H1 (cell line): ENCODE measurements around the gene AHR. TPM values are rescaled to one million over a fixed set of nuclear protein-coding genes. Genes with fewer than 3 reads are reported as not detected.

Source experiments
- BCL11A ChIP-seq, 2 experiments: IDR thresholded peaks; one replicate each; pipeline ENCODE4 v1.6.1; 2011; ENCODE audit warnings: low read depth in 2 of 2, low read length in 2 of 2, mild to moderate bottlenecking in 2 of 2
- CTBP2 ChIP-seq: IDR thresholded peaks from 2 replicates; pipeline ENCODE4 v1.7.0; 2011; ENCODE audit warnings: borderline replicate concordance, mild to moderate bottlenecking, moderate library complexity, mixed read lengths, low read length; ENCODE audit not compliant: insufficient read depth, insufficient read length
- HDAC2 ChIP-seq, 2 experiments: fragments of 300-600 bp in 1 of 2; sonication (generic) in 1 of 2; IDR thresholded peaks; 2 replicates each; pipeline ENCODE4 v1.6.1; 2011 to 2012; ENCODE audit warnings: low read depth in 2 of 2, low read length in 2 of 2, mild to moderate bottlenecking in 2 of 2, moderate library complexity in 2 of 2, borderline replicate concordance in 1 of 2, inconsistent platforms in 1 of 2
- JUN ChIP-seq: IDR thresholded peaks from 2 replicates; pipeline ENCODE4 v1.6.1; 2011; ENCODE audit warnings: low read depth, mild to moderate bottlenecking, improper control_type of control experiment, low read length
- polyA plus RNA-seq, 7 experiments: library from polyadenylated mRNA; depleted of rRNA in 3 of 7; stranded (reverse) in 5 of 7; unstranded in 2 of 7; fragments of >200 nt in 5 of 7; fragments of 200-250 nt in 2 of 7; gene quantifications; 1 replicate in 5 of 7; 2 replicates in 1 of 7; 4 replicates in 1 of 7; pipeline versions ENCODE4 v1.2.1 to v1.2.3, GENCODE V29; 2011 to 2013; ENCODE audit warnings: missing spikeins in 2 of 7, mixed read lengths in 2 of 7
- total RNA-seq: library from RNA; stranded (reverse); fragmentation: NEBNext Ultra II Directional; extraction: Animal tissue kit (Norgen Biotek cat#: 25700); gene quantifications from 2 replicates; pipeline ENCODE4 v1.2.1, GENCODE V29; 2021
- TF ChIP-seq, protein P1 (sequence below): fragments of 300-600 bp; sonication (generic); IDR thresholded peaks from 2 replicates; pipeline ENCODE4 v1.7.1; 2012; ENCODE audit warnings: low read length, moderate library complexity, mild to moderate bottlenecking, inconsistent platforms; ENCODE audit not compliant: insufficient replicate concordance

AHR gene
- total and polyA plus RNA-seq, 2 of the 8 experiments (the other 6 are each of a cell fraction or from before 2014, with no cell fraction given), result 1.4 to 9.7 TPM

GRCh38 chr7:17385612-17386011, 87.2 kb downstream of the AHR start (continued):
- TF ChIP-seq, protein P1, sequence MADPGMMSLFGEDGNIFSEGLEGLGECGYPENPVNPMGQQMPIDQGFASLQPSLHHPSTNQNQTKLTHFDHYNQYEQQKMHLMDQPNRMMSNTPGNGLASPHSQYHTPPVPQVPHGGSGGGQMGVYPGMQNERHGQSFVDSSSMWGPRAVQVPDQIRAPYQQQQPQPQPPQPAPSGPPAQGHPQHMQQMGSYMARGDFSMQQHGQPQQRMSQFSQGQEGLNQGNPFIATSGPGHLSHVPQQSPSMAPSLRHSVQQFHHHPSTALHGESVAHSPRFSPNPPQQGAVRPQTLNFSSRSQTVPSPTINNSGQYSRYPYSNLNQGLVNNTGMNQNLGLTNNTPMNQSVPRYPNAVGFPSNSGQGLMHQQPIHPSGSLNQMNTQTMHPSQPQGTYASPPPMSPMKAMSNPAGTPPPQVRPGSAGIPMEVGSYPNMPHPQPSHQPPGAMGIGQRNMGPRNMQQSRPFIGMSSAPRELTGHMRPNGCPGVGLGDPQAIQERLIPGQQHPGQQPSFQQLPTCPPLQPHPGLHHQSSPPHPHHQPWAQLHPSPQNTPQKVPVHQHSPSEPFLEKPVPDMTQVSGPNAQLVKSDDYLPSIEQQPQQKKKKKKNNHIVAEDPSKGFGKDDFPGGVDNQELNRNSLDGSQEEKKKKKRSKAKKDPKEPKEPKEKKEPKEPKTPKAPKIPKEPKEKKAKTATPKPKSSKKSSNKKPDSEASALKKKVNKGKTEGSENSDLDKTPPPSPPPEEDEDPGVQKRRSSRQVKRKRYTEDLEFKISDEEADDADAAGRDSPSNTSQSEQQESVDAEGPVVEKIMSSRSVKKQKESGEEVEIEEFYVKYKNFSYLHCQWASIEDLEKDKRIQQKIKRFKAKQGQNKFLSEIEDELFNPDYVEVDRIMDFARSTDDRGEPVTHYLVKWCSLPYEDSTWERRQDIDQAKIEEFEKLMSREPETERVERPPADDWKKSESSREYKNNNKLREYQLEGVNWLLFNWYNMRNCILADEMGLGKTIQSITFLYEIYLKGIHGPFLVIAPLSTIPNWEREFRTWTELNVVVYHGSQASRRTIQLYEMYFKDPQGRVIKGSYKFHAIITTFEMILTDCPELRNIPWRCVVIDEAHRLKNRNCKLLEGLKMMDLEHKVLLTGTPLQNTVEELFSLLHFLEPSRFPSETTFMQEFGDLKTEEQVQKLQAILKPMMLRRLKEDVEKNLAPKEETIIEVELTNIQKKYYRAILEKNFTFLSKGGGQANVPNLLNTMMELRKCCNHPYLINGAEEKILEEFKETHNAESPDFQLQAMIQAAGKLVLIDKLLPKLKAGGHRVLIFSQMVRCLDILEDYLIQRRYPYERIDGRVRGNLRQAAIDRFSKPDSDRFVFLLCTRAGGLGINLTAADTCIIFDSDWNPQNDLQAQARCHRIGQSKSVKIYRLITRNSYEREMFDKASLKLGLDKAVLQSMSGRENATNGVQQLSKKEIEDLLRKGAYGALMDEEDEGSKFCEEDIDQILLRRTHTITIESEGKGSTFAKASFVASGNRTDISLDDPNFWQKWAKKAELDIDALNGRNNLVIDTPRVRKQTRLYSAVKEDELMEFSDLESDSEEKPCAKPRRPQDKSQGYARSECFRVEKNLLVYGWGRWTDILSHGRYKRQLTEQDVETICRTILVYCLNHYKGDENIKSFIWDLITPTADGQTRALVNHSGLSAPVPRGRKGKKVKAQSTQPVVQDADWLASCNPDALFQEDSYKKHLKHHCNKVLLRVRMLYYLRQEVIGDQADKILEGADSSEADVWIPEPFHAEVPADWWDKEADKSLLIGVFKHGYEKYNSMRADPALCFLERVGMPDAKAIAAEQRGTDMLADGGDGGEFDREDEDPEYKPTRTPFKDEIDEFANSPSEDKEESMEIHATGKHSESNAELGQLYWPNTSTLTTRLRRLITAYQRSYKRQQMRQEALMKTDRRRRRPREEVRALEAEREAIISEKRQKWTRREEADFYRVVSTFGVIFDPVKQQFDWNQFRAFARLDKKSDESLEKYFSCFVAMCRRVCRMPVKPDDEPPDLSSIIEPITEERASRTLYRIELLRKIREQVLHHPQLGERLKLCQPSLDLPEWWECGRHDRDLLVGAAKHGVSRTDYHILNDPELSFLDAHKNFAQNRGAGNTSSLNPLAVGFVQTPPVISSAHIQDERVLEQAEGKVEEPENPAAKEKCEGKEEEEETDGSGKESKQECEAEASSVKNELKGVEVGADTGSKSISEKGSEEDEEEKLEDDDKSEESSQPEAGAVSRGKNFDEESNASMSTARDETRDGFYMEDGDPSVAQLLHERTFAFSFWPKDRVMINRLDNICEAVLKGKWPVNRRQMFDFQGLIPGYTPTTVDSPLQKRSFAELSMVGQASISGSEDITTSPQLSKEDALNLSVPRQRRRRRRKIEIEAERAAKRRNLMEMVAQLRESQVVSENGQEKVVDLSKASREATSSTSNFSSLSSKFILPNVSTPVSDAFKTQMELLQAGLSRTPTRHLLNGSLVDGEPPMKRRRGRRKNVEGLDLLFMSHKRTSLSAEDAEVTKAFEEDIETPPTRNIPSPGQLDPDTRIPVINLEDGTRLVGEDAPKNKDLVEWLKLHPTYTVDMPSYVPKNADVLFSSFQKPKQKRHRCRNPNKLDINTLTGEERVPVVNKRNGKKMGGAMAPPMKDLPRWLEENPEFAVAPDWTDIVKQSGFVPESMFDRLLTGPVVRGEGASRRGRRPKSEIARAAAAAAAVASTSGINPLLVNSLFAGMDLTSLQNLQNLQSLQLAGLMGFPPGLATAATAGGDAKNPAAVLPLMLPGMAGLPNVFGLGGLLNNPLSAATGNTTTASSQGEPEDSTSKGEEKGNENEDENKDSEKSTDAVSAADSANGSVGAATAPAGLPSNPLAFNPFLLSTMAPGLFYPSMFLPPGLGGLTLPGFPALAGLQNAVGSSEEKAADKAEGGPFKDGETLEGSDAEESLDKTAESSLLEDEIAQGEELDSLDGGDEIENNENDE, result no peak
- TF ChIP-seq CTBP2 (no peak), HDAC2 (IDR thresholded peaks at IDR 0.05; ENCODE audit: borderline replicate concordance in 1 of 2, low read depth in 2 of 2, low read length in 2 of 2) (no peak), JUN (no peak), BCL11A (IDR thresholded peaks at IDR 0.05; ENCODE audit: low read depth in 2 of 2, low read length in 2 of 2) (no peak)
- TF ChIP-seq, all 59 proteins: peak for 0
